Right lobe of liver (tissue), 6 donors: ENCODE measurements around the gene CDH4. TPM values are rescaled to one million over a fixed set of nuclear protein-coding genes. Genes with fewer than 3 reads are reported as not detected.

Source experiments
- ATAC-seq, 4 donors: fragments of 200-7000 bp; cut with Tn5 transposase; one replicate each; pipeline ENCODE4 v1.9.1; 2020; ENCODE audit warnings: mild to moderate bottlenecking in 4 of 4, moderate library complexity in 4 of 4
- DNase-seq, 3 donors: peaks; one replicate each; pipeline ENCODE4 v3.0.0-alpha.2; 2020
- H3K27ac ChIP-seq, 3 donors: fragments of 200-600 bp; one replicate each; pipeline ENCODE4 v1.8.0; 2022
- H3K27me3 ChIP-seq, 2 donors: fragments of 200-600 bp; one replicate each; pipeline ENCODE4 v1.8.0; 2022
- H3K36me3 ChIP-seq, 4 donors: fragments of 200-600 bp; sonication (generic) in 1 of 4; one replicate each; pipeline versions ENCODE4 v1.5.1 to v1.8.0; 2017 to 2022; ENCODE audit warnings: control low read depth in 1 of 4
- H3K4me1 ChIP-seq, 4 donors: fragments of 200-600 bp; sonication (generic) in 1 of 4; one replicate each; pipeline versions ENCODE4 v1.5.1 to v1.8.0; 2017 to 2022; ENCODE audit warnings: control low read depth in 1 of 4
- H3K4me3 ChIP-seq, 3 donors: fragments of 200-600 bp; one replicate each; pipeline ENCODE4 v1.8.0; 2022
- H3K9me3 ChIP-seq, 4 donors: fragments of 200-600 bp; sonication (generic) in 1 of 4; one replicate each; pipeline versions ENCODE4 v1.5.1 to v1.8.0; 2017 to 2022; ENCODE audit warnings: control low read depth in 1 of 4
- CTCF ChIP-seq, 4 donors: fragments of 200-600 bp in 3 of 4; fragments of 450-650 bp in 1 of 4; IDR thresholded peaks; one replicate each; pipeline versions ENCODE4 v1.5.1 to v1.8.0; 2016 to 2022; ENCODE audit warnings: antibody characterized with exemption in 4 of 4, mild to moderate bottlenecking in 2 of 4
- POLR2A ChIP-seq: fragments of 450-650 bp; IDR thresholded peaks from one replicate; pipeline ENCODE4 v1.6.1; 2017; ENCODE audit warnings: antibody characterized with exemption, mild to moderate bottlenecking
- WGBS: methylation state at CpG from one replicate; pipeline ENCODE4 v1.1.6; 2018; ENCODE audit warnings: low coverage, low lambda C conversion rate; ENCODE audit not compliant: insufficient coverage; ENCODE audit errors: missing lambda C conversion rate; 5-methylcytosine and 5-hydroxymethylcytosine counted together
- intact Hi-C, 2 donors: fragments of 100-400 bp; cut with DNase I; formaldehyde crosslinking; loops; one replicate each; pipeline versions ENCODE4 v1.11.2 to v1.14.1; 2022
- total RNA-seq, 6 experiments: library from RNA; depleted of rRNA in 2 of 6; stranded (reverse); fragments of >200 nt in 2 of 6; fragmentation: NEBNext Ultra II Directional in 3 of 6; extraction: Animal tissue kit (Norgen Biotek cat#: 25700) in 3 of 6; gene quantifications; one replicate each; pipeline versions ENCODE4 v1.1.0 to v1.2.4, GENCODE V29; 2016 to 2023
- donor health status: DM: no; HTN: yes; CAD: no.
- donor health status: DM: no; HTN: no; CAD: no.
- donor health status: DM: no; HTN: no; CAD: no.
- donor health status: DM: no; HTN: yes; CAD: no.
- donor health status: DM: no; HTN: yes; CAD: no.

The CDH4 gene
- total RNA-seq, 6 experiments from 2014 or later: 0.02 to 0.14 (median 0.09) TPM; not detected in 3

GRCh38 chr20:61775423-61775822 lies 523.4 kb downstream of the CDH4 start:
- TF ChIP-seq CTCF (IDR thresholded peaks at IDR 0.05) (no peak), POLR2A (no peak)
- Histone ChIP-seq H3K36me3 (no peaks in the 10 kb centered on the region), H3K27me3 (no peaks in the 10 kb centered on the region), H3K4me3 (no peak overlapping the region), H3K4me1 (no peaks in the 10 kb centered on the region), H3K27ac (no peak overlapping the region), H3K9me3 (no peaks in the 10 kb centered on the region)
- ATAC-seq: no peak
- no peak for DNase-seq
- intact Hi-C loops: no loop called here
- WGBS: 45% methylated on average over 2 of the region's 4 CpGs

- Histone ChIP-seq H3K27me3 (no peaks in the 10 kb centered on the region), H3K27ac (no peak overlapping the region), H3K36me3 (no peaks in the 10 kb centered on the region), H3K9me3 (no peaks in the 10 kb centered on the region), H3K4me1 (no peaks in the 10 kb centered on the region), H3K4me3 (no peak overlapping the region)
- DNase-seq (peak in 1 of 3 donors; percentile 15), ATAC-seq (no peak)
- WGBS: 53% methylated on average over 7 of the region's 18 CpGs
- intact Hi-C loops: no loop called here
- TF ChIP-seq CTCF (IDR thresholded peaks at IDR 0.05): no peak
- TF ChIP-seq POLR2A: no peak
Measured at GRCh38 chr20:61776491-61777075, 524.5 kb downstream of the CDH4 start.

GRCh38 chr20:61777773-61778494 lies 525.9 kb downstream of the CDH4 start:
- no peak for ATAC-seq
- intact Hi-C loops: no loop called here
- Histone ChIP-seq H3K9me3 (no peaks in the 10 kb centered on the region), H3K27ac (no peak overlapping the region), H3K27me3 (no peaks in the 10 kb centered on the region), H3K4me3 (no peak overlapping the region), H3K36me3 (no peaks in the 10 kb centered on the region), H3K4me1 (no peaks in the 10 kb centered on the region)
- WGBS: 61% methylated on average over 23 of the region's 24 CpGs
- peak in 1 of 3 donors; percentile 3 for DNase-seq
- TF ChIP-seq POLR2A (no peak), CTCF (IDR thresholded peaks at IDR 0.05) (no peak)

- H3K4me1 ChIP-seq: no peaks in the 10 kb centered on the region
- no peak overlapping the region for H3K27ac ChIP-seq
- H3K4me3 ChIP-seq: no peak overlapping the region
- ATAC-seq (no peak), DNase-seq (peak in 1 of 3 donors; percentile 8)
- no peaks in the 10 kb centered on the region for H3K27me3 ChIP-seq
- no peaks in the 10 kb centered on the region for H3K36me3 ChIP-seq
- TF ChIP-seq CTCF (IDR thresholded peaks at IDR 0.05) (no peak), POLR2A (no peak)
- H3K9me3 ChIP-seq: no peaks in the 10 kb centered on the region
- WGBS: 71% methylated on average over 6 of the region's 8 CpGs
- intact Hi-C loops: no loop called here
Measured at GRCh38 chr20:61778495-61778863, 526.4 kb downstream of the CDH4 start.
